ENCODE results near the gene RNF220. TPM values are rescaled to one million over a fixed set of nuclear protein-coding genes. Genes with fewer than 3 reads are reported as not detected.

Gene RNF220
- total and polyA plus RNA-seq, 2 of the 13 experiments (the other 11 are each of a cell fraction or from before 2014, with no cell fraction given) = 48.2 to 72.1 TPM

DNA sequence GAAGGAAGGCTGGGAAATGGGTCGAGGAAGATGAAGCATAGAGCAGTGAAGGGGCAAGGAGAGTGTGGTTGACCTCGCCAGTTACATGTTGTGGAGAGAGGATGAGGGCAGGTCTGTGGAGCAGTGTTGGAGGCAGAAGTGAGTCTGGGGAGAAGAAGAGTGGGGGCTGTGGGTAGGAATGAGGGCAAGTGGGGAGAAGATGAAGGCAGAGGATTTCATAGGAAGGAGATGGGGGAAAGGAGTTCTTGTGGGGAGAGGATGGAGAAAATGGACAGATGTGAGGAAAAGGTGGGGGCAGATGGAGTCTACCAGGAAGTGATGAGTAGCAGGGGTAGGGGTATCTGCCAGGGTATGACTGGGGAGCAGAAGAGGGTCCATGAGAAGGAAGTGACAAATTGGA is 273.1 kb downstream of the RNF220 start:
- ChIA-PET POLR2A (interaction anchor here (2.1 kb wide), 1 partner anchor 43 kb away, joined by 6 read pairs; no protein-coding TSS in a partner anchor), CTCF (ENCODE audit: low intra/inter-chr PET ratio, low total read pairs) (no interaction called here)
- in situ Hi-C loops (cut with HindIII; ENCODE audit: extremely low pct_ligation_motif_present, low pct_unique_long_range_greater_than_20kb) = no loop called here
- Histone ChIP-seq H3K4me3 (replicated peaks in 1 of 3; ENCODE audit: insufficient read depth in 1 of 3, low read depth in 2 of 3, low read length in 3 of 3) (no peak overlapping the region), H3K4me1 (ENCODE audit: insufficient read depth, low read length) (peaks cover 91% of the 10 kb centered on the region), H2AFZ (ENCODE audit: low read length) (no peak overlapping the region), H3K9ac (ENCODE audit: insufficient read depth, low read depth, low read length) (no peak overlapping the region), H3K9me3 (ENCODE audit: low read length) (no peaks in the 10 kb centered on the region), H3K36me3 (replicated peaks in 1 of 2; ENCODE audit: control insufficient read depth in 1 of 2, insufficient read depth in 2 of 2, low read length in 2 of 2) (no peaks in the 10 kb centered on the region), H4K20me1 (ENCODE audit: insufficient read depth, low read length) (no peaks in the 10 kb centered on the region), H3K27me3 (ENCODE audit: control insufficient read depth in 1 of 2, insufficient read depth in 2 of 2, low read length in 2 of 2) (no peaks in the 10 kb centered on the region), H3K79me2 (ENCODE audit: insufficient read depth, low read length) (peaks cover 3% of the 10 kb centered on the region), H3K27ac (ENCODE audit: extremely low read length, insufficient read depth, low read length) (no peak overlapping the region), H3K4me2 (ENCODE audit: low read depth, low read length) (no peak overlapping the region)
- FAIRE-seq (no peak), DNase-seq (ENCODE audit: low spot score) (no peak), ATAC-seq (no peak)
- BruUV-seq (replicated peaks) = no TSS peak
- WGBS (ENCODE audit: low lambda C conversion rate) = 99% methylated on average over 2 of the region's 2 CpGs
- intact Hi-C loops (cut with micrococcal nuclease; ENCODE audit: unreplicated experiment) = no loop called here
- TF ChIP-seq MEIS1 (CRISPR knock-in tag; IDR thresholded peaks at IDR 0.05; ENCODE audit: borderline replicate concordance) (no peak), ZNF512B (CRISPR knock-in tag; IDR thresholded peaks at IDR 0.05; ENCODE audit: borderline replicate concordance) (no peak), ZBTB40 (IDR thresholded peaks at IDR 0.05) (no peak), ZBTB40 (CRISPR knock-in tag; IDR thresholded peaks at IDR 0.05) (no peak)
- TF ChIP-seq, protein P1, sequence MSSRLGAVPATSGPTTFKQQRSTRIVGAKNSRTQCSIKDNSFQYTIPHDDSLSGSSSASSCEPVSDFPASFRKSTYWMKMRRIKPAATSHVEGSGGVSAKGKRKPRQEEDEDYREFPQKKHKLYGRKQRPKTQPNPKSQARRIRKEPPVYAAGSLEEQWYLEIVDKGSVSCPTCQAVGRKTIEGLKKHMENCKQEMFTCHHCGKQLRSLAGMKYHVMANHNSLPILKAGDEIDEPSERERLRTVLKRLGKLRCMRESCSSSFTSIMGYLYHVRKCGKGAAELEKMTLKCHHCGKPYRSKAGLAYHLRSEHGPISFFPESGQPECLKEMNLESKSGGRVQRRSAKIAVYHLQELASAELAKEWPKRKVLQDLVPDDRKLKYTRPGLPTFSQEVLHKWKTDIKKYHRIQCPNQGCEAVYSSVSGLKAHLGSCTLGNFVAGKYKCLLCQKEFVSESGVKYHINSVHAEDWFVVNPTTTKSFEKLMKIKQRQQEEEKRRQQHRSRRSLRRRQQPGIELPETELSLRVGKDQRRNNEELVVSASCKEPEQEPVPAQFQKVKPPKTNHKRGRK (CRISPR knock-in tag; IDR thresholded peaks at IDR 0.05) = no peak
- TF ChIP-seq, protein P2, sequence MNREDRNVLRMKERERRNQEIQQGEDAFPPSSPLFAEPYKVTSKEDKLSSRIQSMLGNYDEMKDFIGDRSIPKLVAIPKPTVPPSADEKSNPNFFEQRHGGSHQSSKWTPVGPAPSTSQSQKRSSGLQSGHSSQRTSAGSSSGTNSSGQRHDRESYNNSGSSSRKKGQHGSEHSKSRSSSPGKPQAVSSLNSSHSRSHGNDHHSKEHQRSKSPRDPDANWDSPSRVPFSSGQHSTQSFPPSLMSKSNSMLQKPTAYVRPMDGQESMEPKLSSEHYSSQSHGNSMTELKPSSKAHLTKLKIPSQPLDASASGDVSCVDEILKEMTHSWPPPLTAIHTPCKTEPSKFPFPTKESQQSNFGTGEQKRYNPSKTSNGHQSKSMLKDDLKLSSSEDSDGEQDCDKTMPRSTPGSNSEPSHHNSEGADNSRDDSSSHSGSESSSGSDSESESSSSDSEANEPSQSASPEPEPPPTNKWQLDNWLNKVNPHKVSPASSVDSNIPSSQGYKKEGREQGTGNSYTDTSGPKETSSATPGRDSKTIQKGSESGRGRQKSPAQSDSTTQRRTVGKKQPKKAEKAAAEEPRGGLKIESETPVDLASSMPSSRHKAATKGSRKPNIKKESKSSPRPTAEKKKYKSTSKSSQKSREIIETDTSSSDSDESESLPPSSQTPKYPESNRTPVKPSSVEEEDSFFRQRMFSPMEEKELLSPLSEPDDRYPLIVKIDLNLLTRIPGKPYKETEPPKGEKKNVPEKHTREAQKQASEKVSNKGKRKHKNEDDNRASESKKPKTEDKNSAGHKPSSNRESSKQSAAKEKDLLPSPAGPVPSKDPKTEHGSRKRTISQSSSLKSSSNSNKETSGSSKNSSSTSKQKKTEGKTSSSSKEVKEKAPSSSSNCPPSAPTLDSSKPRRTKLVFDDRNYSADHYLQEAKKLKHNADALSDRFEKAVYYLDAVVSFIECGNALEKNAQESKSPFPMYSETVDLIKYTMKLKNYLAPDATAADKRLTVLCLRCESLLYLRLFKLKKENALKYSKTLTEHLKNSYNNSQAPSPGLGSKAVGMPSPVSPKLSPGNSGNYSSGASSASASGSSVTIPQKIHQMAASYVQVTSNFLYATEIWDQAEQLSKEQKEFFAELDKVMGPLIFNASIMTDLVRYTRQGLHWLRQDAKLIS (CRISPR knock-in tag; IDR thresholded peaks at IDR 0.05) = no peak
